Kidney epithelial cell (primary cell): ENCODE results near the gene PARM1. TPM values are rescaled to one million over a fixed set of nuclear protein-coding genes. Genes with fewer than 3 reads are reported as not detected.

Experiments
- DNase-seq: peaks from one replicate; pipeline ENCODE4 v3.0.0-alpha.2; 2010; ENCODE audit warnings: low read depth
- H3K27me3 ChIP-seq: 2 replicates; pipeline ENCODE4 v1.6.0; 2011; ENCODE audit warnings: low read length; ENCODE audit not compliant: control insufficient read depth, insufficient read depth
- H3K36me3 ChIP-seq: 2 replicates; pipeline ENCODE4 v1.5.1; 2011; ENCODE audit warnings: low read length; ENCODE audit not compliant: control insufficient read depth, insufficient read depth
- H3K4me3 ChIP-seq: 2 replicates; pipeline ENCODE4 v1.5.1; 2011; ENCODE audit warnings: low read depth, mild to moderate bottlenecking, control low read depth, low read length
- CTCF ChIP-seq: IDR thresholded peaks from 2 replicates; pipeline ENCODE4 v1.5.1; 2011; ENCODE audit warnings: mild to moderate bottlenecking, moderate library complexity, low read length, control low read depth, inconsistent platforms; ENCODE audit not compliant: insufficient read depth, poor library complexity, severe bottlenecking
- total RNA-seq: library from RNA; depleted of rRNA; stranded (reverse); fragments of >200 nt; gene quantifications from 2 replicates; pipeline ENCODE4 v1.2.3, GENCODE V29; 2015

The PARM1 gene
- total RNA-seq, 1 donor from 2014 or later, result 3.0 TPM

GRCh38 chr4:75028196-75028854 is 95.4 kb downstream of the PARM1 start:
- no peak for DNase-seq
- Histone ChIP-seq H3K36me3 (no peaks in the 10 kb centered on the region), H3K4me3 (no peak overlapping the region), H3K27me3 (no peaks in the 10 kb centered on the region)
- TF ChIP-seq CTCF, result no peak

GRCh38 chr4:75030028-75030427 is 97.1 kb downstream of the PARM1 start:
- no peak for DNase-seq
- Histone ChIP-seq H3K36me3 (no peaks in the 10 kb centered on the region), H3K4me3 (no peak overlapping the region)

GRCh38 chr4:75030649-75031235 is 97.8 kb downstream of the PARM1 start:
- Histone ChIP-seq H3K36me3 (no peaks in the 10 kb centered on the region), H3K4me3 (no peak overlapping the region), H3K27me3 (no peaks in the 10 kb centered on the region)
- TF ChIP-seq CTCF, result no peak
- DNase-seq, result no peak

More at GRCh38 chr4:75030028-75030427, 97.1 kb downstream of the PARM1 start:
- no peaks in the 10 kb centered on the region for H3K27me3 ChIP-seq
- TF ChIP-seq CTCF, result no peak

GRCh38 chr4:75031775-75032174 is 98.9 kb downstream of the PARM1 start:
- no peak for TF ChIP-seq CTCF
- no peaks in the 10 kb centered on the region for H3K36me3 ChIP-seq
- no peak for DNase-seq

GRCh38 chr4:75034523-75034922 is 101.6 kb downstream of the PARM1 start:
- DNase-seq, result no peak
- no peak for TF ChIP-seq CTCF
- H3K36me3 ChIP-seq, result no peaks in the 10 kb centered on the region
- no peaks in the 10 kb centered on the region for H3K27me3 ChIP-seq
- no peak overlapping the region for H3K4me3 ChIP-seq

More at GRCh38 chr4:75031775-75032174, 98.9 kb downstream of the PARM1 start:
- Histone ChIP-seq H3K27me3 (no peaks in the 10 kb centered on the region), H3K4me3 (no peak overlapping the region)

GRCh38 chr4:75035321-75035720 is 102.4 kb downstream of the PARM1 start:
- Histone ChIP-seq H3K27me3 (no peaks in the 10 kb centered on the region), H3K4me3 (no peak overlapping the region), H3K36me3 (no peaks in the 10 kb centered on the region)
- no peak for DNase-seq
- no peak for TF ChIP-seq CTCF
